Activated T-cell treated with anti-CD3 and anti-CD28 coated beads for 4 hours (primary cell): ENCODE results near the gene TXN.
"Not testable (repeated sequence)": the region's sequence is repeated elsewhere in the genome, so short reads cannot be mapped to it uniquely, and the experiment has no call there.

ENCODE experiments used
- DNase-seq: peaks from one replicate; pipeline ENCODE4 v3.0.0-alpha.2; 2020

The TXN gene

GRCh38 chr9:110206389-110206788 is 49.9 kb downstream of the TXN start:
- DNase-seq: no peak

GRCh38 chr9:110205612-110206011 is 50.7 kb downstream of the TXN start:
- DNase-seq: not testable (repeated sequence)

- DNase-seq: no peak
Observed at GRCh38 chr9:110202232-110202631, 54.1 kb downstream of the TXN start.

- DNase-seq: no peak
Observed at GRCh38 chr9:110199643-110200042, 56.7 kb downstream of the TXN start.

GRCh38 chr9:110198357-110198756 is 58.0 kb downstream of the TXN start:
- DNase-seq: no peak

- no peak for DNase-seq
Observed at GRCh38 chr9:110197330-110198187, 58.7 kb downstream of the TXN start.

- not testable (repeated sequence) for DNase-seq
Observed at GRCh38 chr9:110196084-110196499, 60.2 kb downstream of the TXN start.
